Naive thymus-derived CD4-positive, alpha-beta T cell (primary cell): Measurements from ENCODE around the gene PSME4. TPM values are rescaled to one million over a fixed set of nuclear protein-coding genes. Genes with fewer than 3 reads are reported as not detected.

Experiments
- ATAC-seq: fragments of 150-1000 bp; cut with Tn5 transposase; 2 replicates; pipeline ENCODE4 v1.10.0; 2021; ENCODE audit warnings: mild to moderate bottlenecking, moderate library complexity
- CTCF ChIA-PET: fragments of 350-600 bp; sonication (Branson Sonifier 250); formaldehyde crosslinking; loops from one replicate; lab custom pipeline; 2021; ENCODE audit warnings: antibody characterized with exemption; lab: Charles Lee
- POLR2A ChIA-PET: fragments of 350-600 bp; sonication (Branson Sonifier 250); formaldehyde crosslinking; loops from one replicate; lab custom pipeline; 2021; ENCODE audit warnings: antibody characterized with exemption, inconsistent platforms; lab: Charles Lee
- DNase-seq, 9 donors: peaks; one replicate each; pipeline versions ENCODE4 v3.0.0 to v3.0.0-alpha.2; 2020 to 2022; ENCODE audit warnings: mixed read lengths in 1 of 9
- H3K27ac ChIP-seq: one replicate; pipeline ENCODE4 v1.7.0; 2013; ENCODE audit warnings: mild to moderate bottlenecking, low read depth, low read length, moderate library complexity
- H3K27me3 ChIP-seq, 2 donors: one replicate each; pipeline ENCODE4 v1.7.0; 2013; ENCODE audit warnings: low read length in 2 of 2, mild to moderate bottlenecking in 2 of 2, moderate library complexity in 2 of 2; ENCODE audit not compliant: control insufficient read depth in 2 of 2, insufficient read depth in 2 of 2
- H3K36me3 ChIP-seq, 3 experiments: 1 replicate in 2 of 3; 2 replicates in 1 of 3; pipeline ENCODE4 v1.7.0; 2013; ENCODE audit warnings: low read length in 3 of 3, mild to moderate bottlenecking in 3 of 3, moderate library complexity in 1 of 3; ENCODE audit not compliant: insufficient read depth in 3 of 3, control insufficient read depth in 2 of 3
- H3K4me1 ChIP-seq, 2 donors: one replicate each; pipeline ENCODE4 v1.7.0; 2013; ENCODE audit warnings: low read length in 2 of 2, mild to moderate bottlenecking in 2 of 2, moderate library complexity in 1 of 2; ENCODE audit not compliant: control insufficient read depth in 2 of 2, insufficient read depth in 2 of 2
- H3K4me3 ChIP-seq: 2 replicates; pipeline ENCODE4 v1.7.0; 2013; ENCODE audit warnings: mild to moderate bottlenecking, low read length
- H3K9me3 ChIP-seq, 3 experiments: 1 replicate in 2 of 3; 2 replicates in 1 of 3; pipeline ENCODE4 v1.7.0; 2013; ENCODE audit warnings: low read length in 3 of 3; ENCODE audit not compliant: control insufficient read depth in 2 of 3
- H3K27ac Mint-ChIP-seq, 9 donors: one replicate each; pipeline ENCODE4 v1.8.0; 2020 to 2022; ENCODE audit warnings: mixed read lengths in 9 of 9, mild to moderate bottlenecking in 8 of 9, moderate library complexity in 5 of 9, inconsistent platforms in 2 of 9
- H3K27me3 Mint-ChIP-seq, 5 donors: one replicate each; pipeline ENCODE4 v1.8.0; 2021 to 2022; ENCODE audit warnings: mixed read lengths in 5 of 5, mild to moderate bottlenecking in 1 of 5
- H3K36me3 Mint-ChIP-seq, 5 donors: one replicate each; pipeline ENCODE4 v1.8.0; 2020 to 2022; ENCODE audit warnings: mixed read lengths in 5 of 5, mild to moderate bottlenecking in 3 of 5, inconsistent platforms in 1 of 5
- H3K4me1 Mint-ChIP-seq, 7 donors: one replicate each; pipeline ENCODE4 v1.8.0; 2020 to 2022; ENCODE audit warnings: mixed read lengths in 7 of 7, mild to moderate bottlenecking in 3 of 7, inconsistent platforms in 1 of 7
- H3K4me3 Mint-ChIP-seq, 10 donors: one replicate each; pipeline ENCODE4 v1.8.0; 2020 to 2022; ENCODE audit warnings: mild to moderate bottlenecking in 10 of 10, mixed read lengths in 10 of 10, moderate library complexity in 6 of 10, inconsistent platforms in 2 of 10
- H3K9me3 Mint-ChIP-seq, 11 donors: one replicate each; pipeline ENCODE4 v1.8.0; 2020 to 2022; ENCODE audit warnings: mixed read lengths in 11 of 11, mild to moderate bottlenecking in 4 of 11, inconsistent platforms in 1 of 11, moderate library complexity in 1 of 11
- intact Hi-C, 2 donors: fragments of 100-400 bp; cut with micrococcal nuclease; formaldehyde crosslinking; loops; one replicate each; pipeline ENCODE4 v1.15.1; 2023
- polyA plus RNA-seq, 2 donors: library from polyadenylated mRNA; unstranded; fragments of 300-500 nt; fragmentation: Illumina TruSeq; gene quantifications; one replicate each; pipeline ENCODE4 v1.2.3, GENCODE V29; 2021
- total RNA-seq, 6 experiments: library from RNA in 5 of 6; stranded (reverse) in 5 of 6; gene quantifications; 1 replicate in 5 of 6; 2 replicates in 1 of 6; pipeline ENCODE4 v1.2.3 and lab custom pipeline; 2021 to 2026

Gene PSME4
- total and polyA plus RNA-seq, 7 experiments from 2014 or later, result 2.4 to 80.1 (median 53.3) TPM

DNA sequence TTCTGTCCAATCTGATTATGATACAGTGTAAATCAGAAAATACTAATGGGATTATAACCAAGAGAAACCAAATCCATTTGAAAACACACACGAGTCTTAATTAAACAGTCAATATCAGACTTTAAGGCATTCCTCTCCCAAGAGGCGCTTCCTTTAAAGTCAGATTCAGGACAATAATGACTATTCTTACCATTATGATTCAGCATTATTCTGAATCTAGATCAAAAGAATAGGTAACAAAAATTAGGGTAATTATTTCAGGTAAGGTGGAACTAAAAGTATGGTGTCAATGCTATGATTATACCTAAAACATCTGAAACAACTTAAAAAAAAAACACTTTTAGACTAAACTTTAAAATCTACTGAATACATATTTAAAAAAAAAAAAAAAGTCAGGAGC lies 12.3 kb downstream of the PSME4 start:
- peaks cover 5 to 9% of the 10 kb centered on the region in 2 donors for H3K4me1 ChIP-seq
- ChIA-PET CTCF (no interaction called here), POLR2A (interaction anchor here (3.7 kb wide), 1 partner anchor 11 kb away, joined by 18 read pairs; the partner anchor contains the start of gene PSME4)
- Mint-ChIP-seq H3K9me3 (peaks cover 0 to 2% (median 0%) of the 10 kb centered on the region in 11 donors), H3K36me3 (peaks cover 3 to 14% (median 7%) of the 10 kb centered on the region in 5 donors), H3K4me1 (peaks cover 21 to 71% (median 50%) of the 10 kb centered on the region in 7 donors), H3K27me3 (no peaks in the 10 kb centered on the region), H3K27ac (peak overlapping the region in 1 of 9 donors; percentile 13), H3K4me3 (no peak overlapping the region)
- H3K36me3 ChIP-seq, result no peaks in the 10 kb centered on the region
- H3K4me3 ChIP-seq, result no peak overlapping the region
- intact Hi-C loops, result no loop called here
- no peak overlapping the region for H3K27ac ChIP-seq
- ATAC-seq (no peak), DNase-seq (no peak)
- no peaks in the 10 kb centered on the region for H3K27me3 ChIP-seq
- H3K9me3 ChIP-seq, result no peaks in the 10 kb centered on the region

DNA sequence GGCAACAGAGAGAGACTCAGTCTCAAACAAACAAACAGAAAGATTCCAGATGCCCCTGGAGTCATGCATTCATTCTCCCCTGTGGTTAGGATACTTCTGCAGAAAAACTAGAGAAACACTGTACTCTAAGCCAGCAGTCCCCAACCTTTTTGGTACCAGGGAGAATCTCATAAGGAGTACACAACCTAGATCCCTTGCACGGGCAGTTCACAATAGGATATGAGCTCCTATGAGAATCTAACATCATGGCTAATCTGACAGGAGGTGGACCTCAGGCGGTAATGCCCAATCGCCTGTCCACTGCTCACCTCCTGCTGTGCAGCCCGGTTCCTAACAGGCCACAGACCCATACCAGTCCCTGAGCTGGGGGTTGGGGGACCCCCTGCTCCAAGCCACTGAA lies 18.3 kb downstream of the PSME4 start:
- no peak overlapping the region for H3K4me3 Mint-ChIP-seq
- peaks cover 0 to 5% (median 0%) of the 10 kb centered on the region in 3 experiments for H3K36me3 ChIP-seq
- H3K27ac Mint-ChIP-seq, result no peak overlapping the region
- intact Hi-C loops, result no loop called here
- no peaks in the 10 kb centered on the region for H3K27me3 ChIP-seq
- H3K9me3 Mint-ChIP-seq, result no peaks in the 10 kb centered on the region
- H3K9me3 ChIP-seq, result no peaks in the 10 kb centered on the region
- no peak overlapping the region for H3K4me3 ChIP-seq
- ChIA-PET POLR2A (interaction anchor here (1.0 kb wide), 1 partner anchor 18 kb away, joined by 3 read pairs; the partner anchor contains the start of gene PSME4), CTCF (interaction anchor here (0.7 kb wide), 1 partner anchor 162 kb away, joined by 3 read pairs; no protein-coding TSS in a partner anchor)
- peaks cover 0 to 26% (median 11%) of the 10 kb centered on the region in 5 donors for H3K36me3 Mint-ChIP-seq
- H3K4me1 Mint-ChIP-seq, result peaks cover 14 to 63% (median 56%) of the 10 kb centered on the region in 7 donors
- H3K4me1 ChIP-seq, result peaks cover 0 to 5% of the 10 kb centered on the region in 2 donors
- DNase-seq, result no peak
- no peak overlapping the region for H3K27ac ChIP-seq
- no peaks in the 10 kb centered on the region for H3K27me3 Mint-ChIP-seq
- ATAC-seq, result no peak

DNA sequence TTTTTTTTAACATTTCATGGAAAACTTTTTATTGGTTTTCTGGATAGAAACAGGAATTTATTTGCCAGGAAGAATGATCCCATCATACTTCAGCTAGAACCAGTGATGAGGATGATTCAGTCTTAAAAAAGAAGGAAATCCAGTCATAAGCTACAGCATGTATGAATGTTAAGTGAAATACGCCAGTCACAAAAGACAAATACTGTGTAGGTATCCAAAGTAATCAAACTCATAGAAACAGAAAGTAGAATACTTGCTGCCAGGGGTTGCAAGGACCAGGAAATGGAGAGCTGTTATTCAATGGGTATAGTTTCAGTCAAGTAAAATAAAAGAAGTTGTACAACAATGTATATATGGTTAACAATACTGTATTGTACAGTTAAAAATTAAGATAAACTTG lies 21.3 kb downstream of the PSME4 start:
- ChIA-PET POLR2A (no interaction called here), CTCF (no interaction called here)
- Histone ChIP-seq H3K4me3 (no peak overlapping the region), H3K9me3 (no peaks in the 10 kb centered on the region), H3K36me3 (peaks cover 0 to 18% (median 0%) of the 10 kb centered on the region in 3 experiments), H3K4me1 (no peaks in the 10 kb centered on the region), H3K27ac (no peak overlapping the region), H3K27me3 (no peaks in the 10 kb centered on the region)
- intact Hi-C loops, result loop anchor here in 1 of 2 donors (5.0 kb wide), 1 partner anchor 98 kb away; no protein-coding TSS in a partner anchor
- H3K27me3 Mint-ChIP-seq, result no peaks in the 10 kb centered on the region
- DNase-seq, result peak in 1 of 9 donors; percentile 22
- peaks cover 15 to 64% (median 47%) of the 10 kb centered on the region in 7 donors for H3K4me1 Mint-ChIP-seq
- peak overlapping the region in 2 of 9 donors; percentile 4 to 8 for H3K27ac Mint-ChIP-seq
- no peaks in the 10 kb centered on the region for H3K9me3 Mint-ChIP-seq
- H3K4me3 Mint-ChIP-seq, result peak overlapping the region in 2 of 10 donors; percentile 11 to 40
- peaks cover 0 to 44% (median 31%) of the 10 kb centered on the region in 5 donors for H3K36me3 Mint-ChIP-seq
- peak; percentile 50 for ATAC-seq

DNA sequence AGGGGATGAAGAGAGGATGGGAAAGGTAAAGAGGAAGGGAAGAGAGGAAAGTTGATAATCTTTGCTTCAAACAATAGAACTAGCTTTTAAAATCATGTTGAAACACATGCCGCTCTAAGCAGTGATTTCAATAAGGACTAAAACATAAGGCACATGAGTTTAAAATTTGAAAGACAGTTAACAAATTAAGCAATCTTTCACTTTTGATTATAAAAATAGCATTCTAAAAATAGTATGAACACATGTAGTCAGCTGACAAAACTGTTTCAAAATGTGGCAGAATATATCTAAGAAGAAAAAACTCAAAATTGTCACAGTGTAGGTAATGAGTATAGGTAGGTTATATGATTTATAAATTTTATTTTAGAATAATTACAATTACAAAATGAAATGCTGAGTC lies 25.3 kb downstream of the PSME4 start:
- DNase-seq (no peak), ATAC-seq (no peak)
- ChIA-PET POLR2A (interaction anchor here (1.3 kb wide), 1 partner anchor 24 kb away, joined by 6 read pairs; no protein-coding TSS in a partner anchor), CTCF (interaction anchor here (0.7 kb wide), 1 partner anchor 11 kb away, joined by 3 read pairs; no protein-coding TSS in a partner anchor)
- no peaks in the 10 kb centered on the region for H3K9me3 ChIP-seq
- no peaks in the 10 kb centered on the region for H3K4me1 ChIP-seq
- no peak overlapping the region for H3K4me3 ChIP-seq
- peaks cover 12 to 55% (median 34%) of the 10 kb centered on the region in 7 donors for H3K4me1 Mint-ChIP-seq
- H3K36me3 ChIP-seq, result peaks cover 0 to 18% (median 3%) of the 10 kb centered on the region in 3 experiments
- H3K27ac ChIP-seq, result no peak overlapping the region
- peak overlapping the region in 4 of 9 donors; percentile 72 to 91 (median 79) for H3K27ac Mint-ChIP-seq
- no peaks in the 10 kb centered on the region for H3K27me3 Mint-ChIP-seq
- H3K36me3 Mint-ChIP-seq, result peaks cover 4 to 45% (median 35%) of the 10 kb centered on the region in 5 donors
- no peaks in the 10 kb centered on the region for H3K27me3 ChIP-seq
- intact Hi-C loops, result loop anchor here in 1 of 2 donors (5.0 kb wide), 1 partner anchor 102 kb away; no protein-coding TSS in a partner anchor
- no peaks in the 10 kb centered on the region for H3K9me3 Mint-ChIP-seq
- peak overlapping the region in 2 of 10 donors; percentile 7 to 18 for H3K4me3 Mint-ChIP-seq

DNA sequence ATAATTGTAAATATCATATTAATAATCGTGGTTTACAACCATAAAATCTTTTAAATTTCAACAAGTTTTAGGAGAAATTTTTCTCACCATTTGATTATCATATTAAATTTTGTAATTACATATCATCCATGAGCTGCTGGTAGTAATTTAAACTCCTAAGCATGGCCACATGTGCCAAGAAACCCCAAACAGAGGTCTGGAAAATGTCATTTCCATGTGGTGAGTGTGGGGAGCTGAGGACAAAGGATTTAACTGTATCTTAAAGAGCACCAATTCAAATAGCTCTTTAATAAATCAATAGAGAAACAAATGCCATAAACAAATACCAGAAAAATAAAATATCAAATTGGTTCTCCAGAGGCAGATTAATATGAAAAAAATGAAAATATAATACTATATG lies 26.3 kb downstream of the PSME4 start:
- Histone ChIP-seq H3K4me3 (no peak overlapping the region), H3K4me1 (no peaks in the 10 kb centered on the region), H3K27ac (no peak overlapping the region), H3K36me3 (peaks cover 0 to 18% (median 3%) of the 10 kb centered on the region in 3 experiments), H3K9me3 (no peaks in the 10 kb centered on the region), H3K27me3 (no peaks in the 10 kb centered on the region)
- ATAC-seq, result no peak
- DNase-seq, result no peak
- ChIA-PET CTCF (no interaction called here), POLR2A (interaction anchor here (0.6 to 1.3 kb wide), 3 partner anchors 25 to 50 kb away, joined by 3 to 6 read pairs (median 3); no protein-coding TSS in a partner anchor)
- no peak overlapping the region for H3K27ac Mint-ChIP-seq
- no peak overlapping the region for H3K4me3 Mint-ChIP-seq
- H3K9me3 Mint-ChIP-seq, result no peaks in the 10 kb centered on the region
- peaks cover 8 to 55% (median 35%) of the 10 kb centered on the region in 7 donors for H3K4me1 Mint-ChIP-seq
- no peaks in the 10 kb centered on the region for H3K27me3 Mint-ChIP-seq
- peaks cover 4 to 51% (median 35%) of the 10 kb centered on the region in 5 donors for H3K36me3 Mint-ChIP-seq
- intact Hi-C loops, result no loop called here

DNA sequence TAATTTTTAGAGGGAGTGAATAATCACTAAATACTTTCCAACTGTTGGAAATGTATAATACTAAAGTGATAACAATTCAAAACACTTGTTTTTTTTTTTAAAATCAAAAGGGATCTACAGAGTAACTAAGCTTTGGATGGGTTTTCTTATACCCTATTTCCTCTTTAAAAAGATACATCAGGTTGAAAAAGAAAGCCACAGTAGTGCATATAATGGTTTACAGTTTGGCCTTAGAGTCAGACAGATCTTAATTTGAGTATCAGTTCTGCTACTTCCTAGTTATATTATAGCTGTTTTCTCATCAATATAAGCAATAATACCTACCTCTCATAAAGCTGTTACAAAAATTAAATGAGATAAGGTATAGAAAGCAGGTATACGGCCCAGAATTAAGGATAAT lies 28.5 kb downstream of the PSME4 start:
- peaks cover 4 to 19% (median 6%) of the 10 kb centered on the region in 3 experiments for H3K36me3 ChIP-seq
- Mint-ChIP-seq H3K4me1 (peaks cover 8 to 41% (median 29%) of the 10 kb centered on the region in 7 donors), H3K9me3 (no peaks in the 10 kb centered on the region), H3K27me3 (no peaks in the 10 kb centered on the region), H3K27ac (peak overlapping the region in 1 of 9 donors; percentile 54), H3K36me3 (peaks cover 4 to 40% (median 26%) of the 10 kb centered on the region in 5 donors), H3K4me3 (no peak overlapping the region)
- H3K9me3 ChIP-seq, result no peaks in the 10 kb centered on the region
- CTCF ChIA-PET, result no interaction called here
- no peaks in the 10 kb centered on the region for H3K27me3 ChIP-seq
- H3K27ac ChIP-seq, result no peak overlapping the region
- intact Hi-C loops, result no loop called here
- ATAC-seq (no peak), DNase-seq (no peak)
- H3K4me1 ChIP-seq, result no peaks in the 10 kb centered on the region
- POLR2A ChIA-PET, result no interaction called here
- H3K4me3 ChIP-seq, result no peak overlapping the region
